Thoracic aorta (tissue), 2 donors: ENCODE measurements around the gene SMIM10L1. TPM values are rescaled to one million over a fixed set of nuclear protein-coding genes. Genes with fewer than 3 reads are reported as not detected.

Experiments
- ATAC-seq: fragments of 150-250 bp; one replicate; pipeline ENCODE4 v1.8.0; 2017; ENCODE audit warnings: low read depth; ENCODE audit not compliant: insufficient number of reproducible peaks, low FRiP score
- DNase-seq: peaks from one replicate; pipeline ENCODE4 v3.0.0-alpha.2; 2020; ENCODE audit warnings: low spot score
- H3K27ac ChIP-seq, 2 donors: fragments of 200-600 bp; sonication (generic); 1 replicate in 1 of 2; 2 replicates in 1 of 2; pipeline ENCODE4 v1.5.1; 2016; ENCODE audit warnings: mild to moderate bottlenecking in 2 of 2, moderate library complexity in 2 of 2
- H3K27me3 ChIP-seq: fragments of 200-600 bp; sonication (generic); replicated peaks from 2 replicates; pipeline ENCODE4 v1.6.0; 2016; ENCODE audit warnings: mild to moderate bottlenecking; ENCODE audit not compliant: insufficient read depth
- H3K36me3 ChIP-seq: fragments of 200-600 bp; sonication (generic); one replicate; pipeline ENCODE4 v1.5.1; 2016
- H3K4me1 ChIP-seq, 2 donors: fragments of 200-600 bp; sonication (generic); 1 replicate in 1 of 2; 2 replicates in 1 of 2; pipeline versions ENCODE4 v1.5.1 to v1.6.0; 2016; ENCODE audit warnings: low read depth in 2 of 2, mild to moderate bottlenecking in 1 of 2; ENCODE audit not compliant: control insufficient read depth in 1 of 2
- H3K4me3 ChIP-seq: fragments of 200-600 bp; sonication (generic); 2 replicates; pipeline ENCODE4 v1.5.1; 2016; ENCODE audit warnings: mild to moderate bottlenecking
- H3K9me3 ChIP-seq: fragments of 200-600 bp; sonication (generic); 2 replicates; pipeline ENCODE4 v1.5.1; 2016
- total RNA-seq, 2 donors: library from RNA; depleted of rRNA; stranded (reverse); fragments of >200 nt; gene quantifications; one replicate each; pipeline versions ENCODE4 v1.1.0 to v1.2.3, GENCODE V29; 2016
- TF ChIP-seq, protein P1 (sequence below): fragments of 200-600 bp; sonication (generic); IDR thresholded peaks from one replicate; pipeline ENCODE4 v1.5.1; 2019; ENCODE audit warnings: antibody characterized with exemption

SMIM10L1 gene
- 10 to 100 TPM in 1 of 2 donors, 1 to 10 TPM in 1; 4.7 to 10.4 TPM for total RNA-seq

- peak; percentile 97 for ATAC-seq
- peak; percentile 78 for DNase-seq
- Histone ChIP-seq H3K27me3 (no peaks in the 10 kb centered on the region), H3K36me3 (peaks cover 8% of the 10 kb centered on the region), H3K4me1 (peaks cover 26 to 32% of the 10 kb centered on the region in 2 donors), H3K9me3 (no peaks in the 10 kb centered on the region), H3K4me3 (peak within 1 kb of the TSS; percentile 76), H3K27ac (peak within 1 kb of the TSS; percentile 91 to 93)
- TF ChIP-seq, protein P1, sequence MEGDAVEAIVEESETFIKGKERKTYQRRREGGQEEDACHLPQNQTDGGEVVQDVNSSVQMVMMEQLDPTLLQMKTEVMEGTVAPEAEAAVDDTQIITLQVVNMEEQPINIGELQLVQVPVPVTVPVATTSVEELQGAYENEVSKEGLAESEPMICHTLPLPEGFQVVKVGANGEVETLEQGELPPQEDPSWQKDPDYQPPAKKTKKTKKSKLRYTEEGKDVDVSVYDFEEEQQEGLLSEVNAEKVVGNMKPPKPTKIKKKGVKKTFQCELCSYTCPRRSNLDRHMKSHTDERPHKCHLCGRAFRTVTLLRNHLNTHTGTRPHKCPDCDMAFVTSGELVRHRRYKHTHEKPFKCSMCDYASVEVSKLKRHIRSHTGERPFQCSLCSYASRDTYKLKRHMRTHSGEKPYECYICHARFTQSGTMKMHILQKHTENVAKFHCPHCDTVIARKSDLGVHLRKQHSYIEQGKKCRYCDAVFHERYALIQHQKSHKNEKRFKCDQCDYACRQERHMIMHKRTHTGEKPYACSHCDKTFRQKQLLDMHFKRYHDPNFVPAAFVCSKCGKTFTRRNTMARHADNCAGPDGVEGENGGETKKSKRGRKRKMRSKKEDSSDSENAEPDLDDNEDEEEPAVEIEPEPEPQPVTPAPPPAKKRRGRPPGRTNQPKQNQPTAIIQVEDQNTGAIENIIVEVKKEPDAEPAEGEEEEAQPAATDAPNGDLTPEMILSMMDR = no peak
These were observed at the start of gene SMIM10L1 for GRCh38 chr12:11171145-11171968. TSS of gene SMIM10L1 (plus strand) at chr12:11171194. CDS start at chr12:11171357, 163 bp downstream.

GRCh38 chr12:11130382-11130781 lies 40.6 kb upstream of the SMIM10L1 start:
- H3K4me1 ChIP-seq = peaks cover 0 to 3% of the 10 kb centered on the region in 2 donors
- no peak overlapping the region for H3K27ac ChIP-seq
- no peaks in the 10 kb centered on the region for H3K9me3 ChIP-seq
- TF ChIP-seq, protein P1 = no peak
- no peak overlapping the region for H3K4me3 ChIP-seq
- ATAC-seq (no peak), DNase-seq (no peak)
- H3K36me3 ChIP-seq = no peaks in the 10 kb centered on the region
- no peaks in the 10 kb centered on the region for H3K27me3 ChIP-seq

- DNase-seq (no peak), ATAC-seq (no peak)
- Histone ChIP-seq H3K4me3 (no peak overlapping the region), H3K36me3 (no peaks in the 10 kb centered on the region), H3K27me3 (no peaks in the 10 kb centered on the region), H3K27ac (no peak overlapping the region), H3K4me1 (peaks cover 0 to 3% of the 10 kb centered on the region in 2 donors), H3K9me3 (no peaks in the 10 kb centered on the region)
- TF ChIP-seq, protein P1 = no peak
These were observed 40.0 kb upstream of the SMIM10L1 start for GRCh38 chr12:11130999-11131398.

GRCh38 chr12:11133162-11133561 lies 37.8 kb upstream of the SMIM10L1 start:
- DNase-seq (no peak), ATAC-seq (no peak)
- TF ChIP-seq, protein P1 = no peak
- Histone ChIP-seq H3K4me3 (no peak overlapping the region), H3K27me3 (no peaks in the 10 kb centered on the region), H3K4me1 (peaks cover 0 to 3% of the 10 kb centered on the region in 2 donors), H3K9me3 (no peaks in the 10 kb centered on the region), H3K36me3 (no peaks in the 10 kb centered on the region), H3K27ac (no peak overlapping the region)

DNA sequence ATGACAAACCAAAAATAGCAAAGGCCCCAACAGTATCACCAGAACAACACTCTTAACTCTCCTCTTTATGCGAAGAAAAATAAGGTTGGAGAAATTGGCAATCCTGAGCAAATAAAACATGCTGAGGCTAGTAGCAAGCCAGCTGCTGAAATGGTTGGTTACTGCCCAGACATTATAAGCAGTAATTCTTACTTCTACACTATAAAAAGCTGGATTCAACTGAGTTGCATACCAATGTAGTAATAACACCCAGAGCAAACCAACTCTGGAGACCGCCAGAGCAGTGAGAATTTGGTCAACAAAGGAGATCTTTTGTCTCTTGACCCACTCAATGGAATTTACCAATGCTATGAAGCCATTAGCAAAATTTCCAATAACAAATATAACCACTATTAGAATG lies 37.2 kb upstream of the SMIM10L1 start:
- Histone ChIP-seq H3K4me1 (peaks cover 0 to 3% of the 10 kb centered on the region in 2 donors), H3K36me3 (no peaks in the 10 kb centered on the region), H3K4me3 (no peak overlapping the region), H3K27me3 (no peaks in the 10 kb centered on the region), H3K27ac (no peak overlapping the region), H3K9me3 (no peaks in the 10 kb centered on the region)
- TF ChIP-seq, protein P1 = no peak
- DNase-seq (no peak), ATAC-seq (no peak)
